Heart left ventricle (tissue), 16 donors: ENCODE measurements around the gene CIC. TPM values are rescaled to one million over a fixed set of nuclear protein-coding genes. Genes with fewer than 3 reads are reported as not detected.
A peak's percentile ranks its signal among the peaks of the same experiment; 100 is the strongest.

Experiments used
- ATAC-seq, 4 donors: fragments of 200-7000 bp; cut with Tn5 transposase; one replicate each; pipeline ENCODE4 v1.9.1; 2020 to 2022; ENCODE audit warnings: moderate library complexity in 4 of 4, mild to moderate bottlenecking in 3 of 4, moderate number of reproducible peaks in 1 of 4
- DNase-seq, 5 donors: peaks; one replicate each; pipeline ENCODE4 v3.0.0-alpha.2; 2020
- H3K27ac ChIP-seq, 12 donors: fragments of 200-600 bp; sonication (generic) in 4 of 12; one replicate each; pipeline versions ENCODE4 v1.5.0 to v1.8.0; 2016 to 2022; ENCODE audit warnings: mild to moderate bottlenecking in 2 of 12
- H3K27me3 ChIP-seq, 9 donors: fragments of 200-600 bp; sonication (generic) in 2 of 9; one replicate each; pipeline versions ENCODE4 v1.5.1 to v1.8.0; 2016 to 2022; ENCODE audit warnings: mild to moderate bottlenecking in 3 of 9
- H3K36me3 ChIP-seq, 9 donors: fragments of 200-600 bp; sonication (generic) in 2 of 9; one replicate each; pipeline versions ENCODE4 v1.5.0 to v1.8.0; 2018 to 2022; ENCODE audit warnings: mild to moderate bottlenecking in 2 of 9
- H3K4me1 ChIP-seq, 12 donors: fragments of 200-600 bp; sonication (generic) in 4 of 12; one replicate each; pipeline versions ENCODE4 v1.5.0 to v1.8.0; 2016 to 2022; ENCODE audit warnings: mild to moderate bottlenecking in 3 of 12
- H3K4me3 ChIP-seq, 12 donors: fragments of 200-600 bp; sonication (generic) in 4 of 12; one replicate each; pipeline versions ENCODE4 v1.5.0 to v1.8.0; 2017 to 2022; ENCODE audit warnings: mild to moderate bottlenecking in 9 of 12, moderate library complexity in 4 of 12
- H3K9me3 ChIP-seq, 12 donors: fragments of 200-600 bp; sonication (generic) in 4 of 12; one replicate each; pipeline versions ENCODE4 v1.5.0 to v1.8.0; 2016 to 2022; ENCODE audit warnings: mild to moderate bottlenecking in 1 of 12
- POLR2A ChIP-seq, 2 donors: fragments of 450-650 bp; IDR thresholded peaks; one replicate each; pipeline ENCODE4 v1.6.1; 2017; ENCODE audit warnings: antibody characterized with exemption in 2 of 2, mild to moderate bottlenecking in 2 of 2, moderate library complexity in 2 of 2
- WGBS, 4 donors: extraction: QIAGEN DNeasy Blood & Tissue Kit in 2 of 4; methylation state at CpG; one replicate each; pipeline versions ENCODE4 v1.1.5 to v1.1.7; 2013 to 2018; 5-methylcytosine and 5-hydroxymethylcytosine counted together
- intact Hi-C, 10 donors: fragments of 100-400 bp; cut with DNase I; formaldehyde crosslinking; loops; one replicate each; pipeline versions ENCODE4 v1.11.1 to v1.14.2; 2022
- polyA plus RNA-seq, 2 donors: library from polyadenylated mRNA; stranded (reverse); fragments of 200-250 nt; gene quantifications; one replicate each; pipeline ENCODE4 v1.2.3, GENCODE V29; 2013
- total RNA-seq, 9 donors: library from RNA; depleted of rRNA in 2 of 9; stranded (reverse); fragments of >200 nt in 2 of 9; fragmentation: NEBNext Ultra II Directional in 3 of 9; extraction: Animal tissue kit (Norgen Biotek cat#: 25700) in 3 of 9; gene quantifications; one replicate each; pipeline versions ENCODE4 v1.1.0 to v1.2.4, GENCODE V29; 2016 to 2023
- TF ChIP-seq, protein P1 (sequence below), 12 donors: fragments of 200-600 bp; sonication (generic) in 4 of 12; IDR thresholded peaks; one replicate each; pipeline versions ENCODE4 v1.5.0 to v1.8.0; 2018 to 2022; ENCODE audit warnings: antibody characterized with exemption in 12 of 12, mild to moderate bottlenecking in 5 of 12
- donor health status: ischemic (EF 13 %, LVEDD 7.1; RV severe dilation, severe dysfunction).
- donor health status: healthy with polysubstance abuse.
- donor health status: DM: no; HTN: yes; CAD: no.
- donor health status: DM: no; HTN: no; CAD: no.
- donor health status: ischemic (EF 25% LVEDD 6.9; RV normal size, moderate dysfunction).
- donor health status: ischemic (EF 25% LVEDD 5.7; RV mildly dilated, moderate dysfunction).
- donor health status: healthy.
- donor health status: DM: yes; HTN: yes; CAD: no.
- donor health status: ischemic (EF 35%, LVEDD 5.7; RV mildly dilated, moderate dysfunction).
- donor health status: nonischemic (EF 11% LVEDD 7.7; RV severe dilation, severe dysfunction).
- donor health status: DM: yes; HTN: yes; CAD: no.
- donor health status: PGD.
- donor health status: ischemic (EF 29% LVEDD 5.4; RV normal size, mild dysfunction).
- donor health status: nonischemic (EF 23%, LVEDD 6.1; RV moderate dilation, normal function).

Gene CIC
- total and polyA plus RNA-seq, 11 donors = 25.5 to 54.8 (median 31.0) TPM

DNA sequence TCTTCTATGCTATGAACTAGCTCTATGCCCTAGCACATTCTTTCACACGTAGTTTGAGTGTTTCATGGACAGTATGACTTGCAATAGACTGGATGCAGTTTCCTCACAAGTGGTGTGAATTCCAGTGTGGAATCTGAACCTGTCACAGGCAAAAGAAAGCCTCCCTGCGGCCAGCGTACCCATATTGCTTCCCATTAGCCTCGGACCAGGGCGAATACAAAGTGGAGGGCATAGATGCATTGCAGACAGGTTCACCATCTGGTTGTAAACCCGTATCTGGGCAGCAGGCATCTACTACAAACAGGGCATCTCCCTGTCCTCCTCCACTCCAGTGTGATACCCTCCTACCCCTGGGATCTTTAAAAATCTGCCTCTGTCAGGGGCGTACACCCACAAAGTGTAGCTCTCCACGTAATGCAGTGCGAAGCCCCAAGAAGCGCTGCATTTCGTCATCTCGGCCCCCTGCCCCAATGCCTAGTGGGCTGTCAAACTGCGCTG is 1.4 kb upstream of the CIC start:
- H3K9me3 ChIP-seq = no peaks in the 10 kb centered on the region
- peak overlapping the region; percentile 19 to 100 (median 97) for H3K27ac ChIP-seq
- H3K36me3 ChIP-seq = peaks cover 0 to 12% (median 7%) of the 10 kb centered on the region in 9 donors
- ATAC-seq (no peak), DNase-seq (peak in 2 of 5 donors; percentile 35 to 55)
- TF ChIP-seq, protein P1, sequence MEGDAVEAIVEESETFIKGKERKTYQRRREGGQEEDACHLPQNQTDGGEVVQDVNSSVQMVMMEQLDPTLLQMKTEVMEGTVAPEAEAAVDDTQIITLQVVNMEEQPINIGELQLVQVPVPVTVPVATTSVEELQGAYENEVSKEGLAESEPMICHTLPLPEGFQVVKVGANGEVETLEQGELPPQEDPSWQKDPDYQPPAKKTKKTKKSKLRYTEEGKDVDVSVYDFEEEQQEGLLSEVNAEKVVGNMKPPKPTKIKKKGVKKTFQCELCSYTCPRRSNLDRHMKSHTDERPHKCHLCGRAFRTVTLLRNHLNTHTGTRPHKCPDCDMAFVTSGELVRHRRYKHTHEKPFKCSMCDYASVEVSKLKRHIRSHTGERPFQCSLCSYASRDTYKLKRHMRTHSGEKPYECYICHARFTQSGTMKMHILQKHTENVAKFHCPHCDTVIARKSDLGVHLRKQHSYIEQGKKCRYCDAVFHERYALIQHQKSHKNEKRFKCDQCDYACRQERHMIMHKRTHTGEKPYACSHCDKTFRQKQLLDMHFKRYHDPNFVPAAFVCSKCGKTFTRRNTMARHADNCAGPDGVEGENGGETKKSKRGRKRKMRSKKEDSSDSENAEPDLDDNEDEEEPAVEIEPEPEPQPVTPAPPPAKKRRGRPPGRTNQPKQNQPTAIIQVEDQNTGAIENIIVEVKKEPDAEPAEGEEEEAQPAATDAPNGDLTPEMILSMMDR (IDR thresholded peaks at IDR 0.05) = no peak
- TF ChIP-seq POLR2A (IDR thresholded peaks at IDR 0.05) = no peak
- H3K4me3 ChIP-seq = peak overlapping the region in 11 of 12 donors; percentile 33 to 81 (median 69)
- intact Hi-C loops = loop anchor here in 4 of 10 donors (1.0 to 2.0 kb wide), 4 partner anchors 12 to 25 kb away; partner anchors contain the start of genes ERF (in 4 of the 4) and GSK3A (in 1 of the 4)
- peaks cover 8 to 33% (median 29%) of the 10 kb centered on the region in 12 donors for H3K4me1 ChIP-seq
- 6 to 8% (median 7%) methylated on average over 12 to 13 of the region's 13 CpGs for WGBS, 4 donors
- H3K27me3 ChIP-seq = no peaks in the 10 kb centered on the region

DNA sequence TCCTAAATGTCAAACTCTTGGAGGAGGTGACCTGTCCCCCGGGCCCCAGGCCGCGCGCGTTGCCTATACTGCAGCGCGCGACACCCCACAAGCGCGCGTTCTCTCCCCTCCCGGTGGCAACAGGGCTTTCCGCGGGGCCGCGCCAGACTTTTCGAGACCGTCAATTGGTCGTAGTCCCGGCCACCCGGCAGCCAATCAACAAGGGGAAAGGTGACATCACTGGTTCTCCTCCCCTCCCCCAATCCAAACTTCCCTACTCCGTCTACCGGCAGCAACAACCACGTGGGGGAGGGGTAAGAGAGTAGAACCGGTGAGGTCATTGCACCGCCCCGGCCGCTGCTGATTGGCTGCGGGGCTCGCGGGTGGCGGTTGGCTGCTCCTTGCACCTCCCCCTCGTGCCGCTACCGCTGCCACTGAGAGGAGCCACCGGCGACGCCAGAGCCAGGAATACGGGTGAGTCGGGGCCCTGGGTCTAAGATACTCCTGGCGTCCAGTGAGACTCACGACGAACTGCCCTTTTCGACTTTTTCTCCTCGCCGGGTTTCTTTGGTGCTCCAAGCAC is 829 bp upstream of the CIC start:
- DNase-seq (peak; percentile 97 to 100 (median 99)), ATAC-seq (peak; percentile 85 to 88 (median 87))
- intact Hi-C loops = loop anchor here in 4 of 10 donors (1.0 to 2.0 kb wide), 4 partner anchors 13 to 26 kb away; partner anchors contain the start of genes ERF (in 4 of the 4) and GSK3A (in 1 of the 4)
- H3K36me3 ChIP-seq = peaks cover 0 to 17% (median 10%) of the 10 kb centered on the region in 9 donors
- WGBS, 4 donors = 0 to 1% (median 1%) methylated on average over 23 to 46 of the region's 46 CpGs
- no peaks in the 10 kb centered on the region for H3K9me3 ChIP-seq
- H3K27me3 ChIP-seq = no peaks in the 10 kb centered on the region
- peak overlapping the region; percentile 93 to 100 (median 97) for H3K27ac ChIP-seq
- peak overlapping the region; percentile 35 to 81 (median 68) for H3K4me3 ChIP-seq
- H3K4me1 ChIP-seq = peaks cover 8 to 36% (median 29%) of the 10 kb centered on the region in 12 donors
- TF ChIP-seq POLR2A (IDR thresholded peaks at IDR 0.05) = peak in 1 of 2 donors; percentile 86
- TF ChIP-seq, protein P1 (IDR thresholded peaks at IDR 0.05) = peak in 1 of 12 donors; percentile 4

DNA sequence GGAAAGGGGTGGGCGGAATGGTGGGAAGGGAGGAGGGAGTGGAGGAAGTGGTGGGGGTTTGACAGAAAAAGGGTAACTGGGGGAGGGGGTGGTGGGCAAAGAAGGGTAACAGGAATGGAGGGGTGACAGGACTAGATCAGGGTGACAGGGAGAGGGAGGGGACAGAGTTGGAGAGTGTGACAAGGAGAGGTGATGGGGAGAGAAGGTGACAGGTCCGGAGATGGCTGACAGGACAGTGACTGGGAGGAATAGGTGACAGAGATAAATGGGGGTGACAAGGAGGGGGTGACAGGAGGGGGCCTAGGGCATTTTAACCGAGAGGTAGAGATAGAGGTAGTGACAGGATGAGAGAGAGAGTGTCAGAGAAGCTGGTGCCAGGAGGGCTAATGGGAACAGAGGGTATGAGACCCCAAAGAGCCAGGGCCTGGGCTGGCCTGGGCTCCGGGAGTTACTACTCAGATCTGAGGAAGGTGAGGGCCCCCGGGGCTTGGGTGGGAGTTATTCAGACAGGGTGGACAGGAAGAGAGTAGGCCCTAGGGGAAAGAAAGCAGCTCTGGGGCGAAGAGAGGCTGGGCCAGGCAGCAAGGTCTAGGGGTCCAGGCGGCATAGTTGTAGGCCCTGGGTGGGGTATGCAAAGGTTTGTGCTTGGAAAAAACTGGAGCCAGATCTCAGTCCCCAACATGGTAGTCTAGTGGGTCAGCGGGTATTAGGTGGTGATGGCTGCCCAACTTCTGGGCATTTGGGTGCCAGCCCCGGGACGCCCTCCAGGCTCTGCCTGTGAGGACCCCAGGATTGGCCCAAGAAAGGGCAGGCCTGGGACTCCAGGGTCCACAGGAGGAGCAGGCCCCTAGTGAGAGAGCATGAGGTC is 660 bp downstream of the CIC start:
- Histone ChIP-seq H3K27ac (peak overlapping the region; percentile 74 to 98 (median 90)), H3K27me3 (no peaks in the 10 kb centered on the region), H3K4me1 (peaks cover 8 to 44% (median 31%) of the 10 kb centered on the region in 12 donors), H3K9me3 (no peaks in the 10 kb centered on the region), H3K4me3 (peak overlapping the region; percentile 23 to 79 (median 66)), H3K36me3 (peaks cover 0 to 32% (median 24%) of the 10 kb centered on the region in 9 donors)
- ATAC-seq (no peak), DNase-seq (peak in 2 of 5 donors; percentile 31 to 33)
- intact Hi-C loops = loop anchor here in 4 of 10 donors (2.0 kb wide), 2 partner anchors 13 to 15 kb away; partner anchors contain the start of gene ERF (in 3 of the 4)
- TF ChIP-seq POLR2A (IDR thresholded peaks at IDR 0.05) = no peak
- TF ChIP-seq, protein P1 (IDR thresholded peaks at IDR 0.05) = no peak
- 20 to 32% (median 28%) methylated on average over 8 to 10 of the region's 10 CpGs for WGBS, 4 donors
